NT2/D1 (cell line): Measurements from ENCODE around the gene EFCAB14.
"Not testable (repeated sequence)": the region's sequence is repeated elsewhere in the genome, so short reads cannot be mapped to it uniquely, and the experiment has no call there.

ENCODE experiments used
- SUZ12 ChIP-seq: IDR thresholded peaks from 2 replicates; pipeline ENCODE4 v1.6.1; 2011; ENCODE audit not compliant: insufficient read length, insufficient read depth; ENCODE audit errors: extremely low read depth
- YY1 ChIP-seq: IDR thresholded peaks from 2 replicates; pipeline ENCODE4 v1.6.1; 2011; ENCODE audit not compliant: insufficient read length, insufficient read depth
- ZNF274 ChIP-seq: IDR thresholded peaks from 2 replicates; pipeline ENCODE4 v1.6.1; 2011; ENCODE audit warnings: mild to moderate bottlenecking, low read depth, low read length

DNA sequence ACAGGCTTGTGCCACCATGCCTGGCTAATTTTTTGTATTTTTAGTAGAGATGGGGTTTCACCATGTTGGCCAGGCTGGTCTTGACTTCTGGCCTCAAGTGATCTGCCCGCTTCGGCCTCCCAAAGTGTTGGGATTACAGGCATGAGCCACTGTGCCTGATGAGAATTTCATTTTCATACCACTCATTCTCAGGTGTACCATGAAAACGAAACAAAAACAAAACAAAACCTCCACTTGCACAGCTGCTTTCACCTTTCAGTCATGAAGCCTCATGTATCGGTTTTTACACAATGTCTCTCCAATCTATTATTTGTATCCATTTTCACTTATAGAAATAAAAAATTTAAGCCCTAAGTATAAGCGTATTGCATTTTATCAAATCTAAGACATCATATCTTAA lies 58.8 kb downstream of the EFCAB14 start:
- not testable (repeated sequence) for TF ChIP-seq SUZ12, ZNF274, YY1
